NT2/D1 (cell line): Measurements from ENCODE around the gene NUDT1.

Experiments used
- SUZ12 ChIP-seq: IDR thresholded peaks from 2 replicates; pipeline ENCODE4 v1.6.1; 2011; ENCODE audit not compliant: insufficient read length, insufficient read depth; ENCODE audit errors: extremely low read depth
- YY1 ChIP-seq: IDR thresholded peaks from 2 replicates; pipeline ENCODE4 v1.6.1; 2011; ENCODE audit not compliant: insufficient read length, insufficient read depth
- ZNF274 ChIP-seq: IDR thresholded peaks from 2 replicates; pipeline ENCODE4 v1.6.1; 2011; ENCODE audit warnings: mild to moderate bottlenecking, low read depth, low read length

- TF ChIP-seq ZNF274 (no peak), SUZ12 (no peak), YY1 (no peak)
Observed at GRCh38 chr7:2225336-2225735, 16.7 kb upstream of the NUDT1 start.
